Psoas muscle (tissue), 8 donors: ENCODE data around the gene PKDCC. TPM values are rescaled to one million over a fixed set of nuclear protein-coding genes. Genes with fewer than 3 reads are reported as not detected.
A peak's percentile ranks its signal among the peaks of the same experiment; 100 is the strongest.

Experiments used
- ATAC-seq, 4 donors: fragments of 200-7000 bp; cut with Tn5 transposase; one replicate each; pipeline ENCODE4 v1.9.1; 2020; ENCODE audit warnings: moderate library complexity in 3 of 4, mild to moderate bottlenecking in 2 of 4
- DNase-seq, 2 donors: peaks; one replicate each; pipeline ENCODE4 v3.0.0-alpha.2; 2020
- H3K27ac ChIP-seq: fragments of 200-600 bp; one replicate; pipeline ENCODE4 v1.8.0; 2022
- H3K27me3 ChIP-seq, 3 donors: fragments of 200-600 bp in 1 of 3; one replicate each; pipeline versions ENCODE4 v1.6.1 to v1.8.0; 2013 to 2022; ENCODE audit warnings: low read length in 2 of 3, mild to moderate bottlenecking in 2 of 3, moderate library complexity in 1 of 3; ENCODE audit not compliant: insufficient read depth in 3 of 3
- H3K36me3 ChIP-seq, 2 donors: fragments of 200-600 bp in 1 of 2; one replicate each; pipeline versions ENCODE4 v1.6.1 to v1.8.0; 2013 to 2022; ENCODE audit warnings: low read depth in 1 of 2, mild to moderate bottlenecking in 1 of 2, moderate library complexity in 1 of 2; ENCODE audit not compliant: insufficient read depth in 1 of 2
- H3K4me1 ChIP-seq: fragments of 200-600 bp; one replicate; pipeline ENCODE4 v1.8.0; 2022
- H3K4me3 ChIP-seq: fragments of 200-600 bp; one replicate; pipeline ENCODE4 v1.8.0; 2022; ENCODE audit warnings: mild to moderate bottlenecking
- H3K9me3 ChIP-seq: fragments of 200-600 bp; one replicate; pipeline ENCODE4 v1.8.0; 2022
- WGBS, 3 donors: extraction: QIAGEN DNeasy Blood & Tissue Kit; methylation state at CpG; one replicate each; pipeline versions ENCODE4 v1.1.6 to v1.1.7; 2013; 5-methylcytosine and 5-hydroxymethylcytosine counted together
- intact Hi-C, 2 donors: fragments of 100-400 bp; cut with DNase I; formaldehyde crosslinking; loops; one replicate each; pipeline versions ENCODE4 v1.11.0 to v1.14.2; 2022
- polyA plus RNA-seq, 3 donors: library from polyadenylated mRNA; stranded (reverse); fragments of 200-250 nt; gene quantifications; one replicate each; pipeline ENCODE4 v1.2.3, GENCODE V29; 2013
- total RNA-seq, 4 donors: library from RNA; stranded (reverse); fragmentation: NEBNext Ultra II Directional in 2 of 4; extraction: Animal tissue kit (Norgen Biotek cat#: 25700) in 2 of 4; gene quantifications; one replicate each; pipeline versions ENCODE4 v1.2.1 to v1.2.4, GENCODE V29; 2021 to 2023
- TF ChIP-seq, protein P1 (sequence below): fragments of 200-600 bp; IDR thresholded peaks from one replicate; pipeline ENCODE4 v1.8.0; 2022; ENCODE audit warnings: antibody characterized with exemption
- donor health status: healthy with polysubstance abuse.
- donor health status: DM: no; HTN: no; CAD: no; lungs with moderate emphysema.
- donor health status: Bipolar disorder and iron deficiency.
- donor health status: healthy.
- donor health status: DM: yes; HTN: yes; CAD: no.
- donor health status: DM: no; HTN: no; CAD: no.
- donor health status: DM: no; HTN: no; CAD: no.
- donor health status: DM: yes; HTN: yes; CAD: no.

Gene PKDCC
- total and polyA plus RNA-seq, 7 donors: 45.6 to 209 (median 153) TPM

GRCh38 chr2:42102591-42103450 lies 55.0 kb downstream of the PKDCC start:
- Histone ChIP-seq H3K4me3 (peak overlapping the region; percentile 64), H3K27ac (peak overlapping the region; percentile 75), H3K27me3 (no peaks in the 10 kb centered on the region), H3K4me1 (peaks cover 11% of the 10 kb centered on the region), H3K36me3 (no peaks in the 10 kb centered on the region), H3K9me3 (no peaks in the 10 kb centered on the region)
- ATAC-seq: peak in 1 of 4 donors; percentile 39
- TF ChIP-seq, protein P1, sequence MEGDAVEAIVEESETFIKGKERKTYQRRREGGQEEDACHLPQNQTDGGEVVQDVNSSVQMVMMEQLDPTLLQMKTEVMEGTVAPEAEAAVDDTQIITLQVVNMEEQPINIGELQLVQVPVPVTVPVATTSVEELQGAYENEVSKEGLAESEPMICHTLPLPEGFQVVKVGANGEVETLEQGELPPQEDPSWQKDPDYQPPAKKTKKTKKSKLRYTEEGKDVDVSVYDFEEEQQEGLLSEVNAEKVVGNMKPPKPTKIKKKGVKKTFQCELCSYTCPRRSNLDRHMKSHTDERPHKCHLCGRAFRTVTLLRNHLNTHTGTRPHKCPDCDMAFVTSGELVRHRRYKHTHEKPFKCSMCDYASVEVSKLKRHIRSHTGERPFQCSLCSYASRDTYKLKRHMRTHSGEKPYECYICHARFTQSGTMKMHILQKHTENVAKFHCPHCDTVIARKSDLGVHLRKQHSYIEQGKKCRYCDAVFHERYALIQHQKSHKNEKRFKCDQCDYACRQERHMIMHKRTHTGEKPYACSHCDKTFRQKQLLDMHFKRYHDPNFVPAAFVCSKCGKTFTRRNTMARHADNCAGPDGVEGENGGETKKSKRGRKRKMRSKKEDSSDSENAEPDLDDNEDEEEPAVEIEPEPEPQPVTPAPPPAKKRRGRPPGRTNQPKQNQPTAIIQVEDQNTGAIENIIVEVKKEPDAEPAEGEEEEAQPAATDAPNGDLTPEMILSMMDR: no peak
- intact Hi-C loops: no loop called here
- DNase-seq: peak; percentile 51 to 72
- 62 to 70% (median 65%) methylated on average over 24 to 25 of the region's 25 CpGs for WGBS, 3 donors

- Histone ChIP-seq H3K4me1 (peaks cover 11% of the 10 kb centered on the region), H3K27ac (no peak overlapping the region), H3K4me3 (no peak overlapping the region), H3K36me3 (no peaks in the 10 kb centered on the region), H3K27me3 (no peaks in the 10 kb centered on the region), H3K9me3 (no peaks in the 10 kb centered on the region)
- intact Hi-C loops: no loop called here
- DNase-seq (no peak), ATAC-seq (no peak)
- TF ChIP-seq, protein P1: no peak
- whole genome bisulfite sequencing, 3 donors: 64 to 69% (median 67%) methylated on average over 3 of the region's 3 CpGs
Observed at GRCh38 chr2:42103829-42104228, 56.0 kb downstream of the PKDCC start.

DNA sequence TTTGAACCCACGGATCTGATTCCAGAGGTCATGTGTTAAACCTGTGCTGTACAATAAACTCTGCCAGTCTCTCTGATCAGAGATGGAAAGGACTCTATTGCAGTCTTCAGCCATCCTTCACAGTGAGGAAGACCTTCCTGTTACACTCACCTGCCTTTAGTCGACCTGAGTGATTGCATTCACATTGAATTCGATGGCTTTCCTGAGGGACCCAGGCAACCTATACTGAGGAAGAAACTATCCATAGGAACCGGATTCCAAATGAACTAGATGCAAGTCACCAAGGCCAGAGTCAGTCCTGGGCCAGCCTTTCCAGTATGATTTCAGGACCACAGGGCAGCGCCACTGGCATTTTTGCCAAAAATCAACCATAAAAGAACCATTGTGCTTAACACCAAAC lies 56.8 kb downstream of the PKDCC start:
- DNase-seq (no peak), ATAC-seq (no peak)
- H3K27me3 ChIP-seq: no peaks in the 10 kb centered on the region
- peaks cover 11% of the 10 kb centered on the region for H3K4me1 ChIP-seq
- no peak overlapping the region for H3K4me3 ChIP-seq
- no peaks in the 10 kb centered on the region for H3K9me3 ChIP-seq
- TF ChIP-seq, protein P1: no peak
- H3K27ac ChIP-seq: no peak overlapping the region
- no peaks in the 10 kb centered on the region for H3K36me3 ChIP-seq
- whole genome bisulfite sequencing, 3 donors: 85 to 94% (median 90%) methylated on average over 5 of the region's 5 CpGs
- intact Hi-C loops: no loop called here

DNA sequence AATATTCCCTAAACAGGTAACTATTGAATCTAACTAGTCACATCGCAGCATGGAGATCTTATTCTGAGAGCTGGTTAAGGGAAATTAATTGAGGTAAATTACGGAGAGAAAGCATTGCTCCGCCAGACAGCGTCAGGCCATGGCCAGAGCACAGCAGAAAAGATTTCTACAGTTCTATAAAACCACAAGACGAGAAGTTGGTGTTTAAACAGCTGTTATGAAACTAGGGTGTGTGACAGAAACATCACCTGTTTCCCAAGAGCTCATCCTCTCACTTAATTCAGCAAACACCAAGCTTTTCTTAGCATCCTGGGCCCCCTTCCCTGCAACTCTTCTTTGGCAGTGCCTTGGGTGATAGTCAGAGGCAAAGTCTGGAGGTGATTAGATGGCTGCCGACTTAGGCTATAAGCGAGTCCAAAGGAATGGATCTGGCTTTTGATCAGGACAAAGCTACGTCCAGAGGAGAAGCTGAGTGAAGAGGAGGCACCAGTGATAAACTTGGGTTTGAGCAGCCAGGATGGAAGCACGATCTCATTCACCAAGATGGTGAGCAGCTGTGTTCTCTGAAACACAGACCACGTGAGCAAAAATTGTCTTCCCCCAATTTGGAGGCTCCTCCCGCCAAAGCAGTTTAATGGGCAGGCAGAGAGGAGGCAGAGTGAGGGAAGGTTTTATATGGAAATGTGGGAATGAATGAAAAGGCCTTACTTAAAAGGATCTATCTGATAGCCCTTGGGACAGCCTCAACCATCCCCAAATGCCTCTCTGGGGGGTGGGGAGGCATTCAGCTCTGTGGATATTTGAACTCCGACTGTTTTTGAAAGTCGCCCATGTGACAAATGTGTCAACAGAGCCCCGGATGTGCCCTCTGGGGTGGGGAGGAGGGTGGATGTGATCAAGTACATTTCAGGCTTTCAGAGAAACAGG lies 57.8 kb downstream of the PKDCC start:
- Histone ChIP-seq H3K9me3 (no peaks in the 10 kb centered on the region), H3K4me1 (peaks cover 11% of the 10 kb centered on the region), H3K27me3 (no peaks in the 10 kb centered on the region), H3K27ac (no peak overlapping the region), H3K36me3 (no peaks in the 10 kb centered on the region), H3K4me3 (no peak overlapping the region)
- intact Hi-C loops: no loop called here
- 65 to 70% (median 69%) methylated on average over 14 of the region's 14 CpGs for WGBS, 3 donors
- no peak for ATAC-seq
- TF ChIP-seq, protein P1: no peak
- peak; percentile 36 to 66 for DNase-seq
